Esophagus squamous epithelium (tissue), 4 donors: ENCODE measurements around the gene FIGN.

Experiments used
- POLR2A ChIP-seq, 4 donors: fragments of 450-650 bp; IDR thresholded peaks; one replicate each; pipeline ENCODE4 v1.6.1; 2017; ENCODE audit warnings: antibody characterized with exemption in 4 of 4, mild to moderate bottlenecking in 4 of 4, moderate library complexity in 3 of 4
- TF ChIP-seq, protein P1 (sequence below), 6 experiments: fragments of 450-650 bp in 4 of 6; fragments of 200-600 bp in 2 of 6; sonication (generic) in 2 of 6; IDR thresholded peaks; one replicate each; pipeline ENCODE4 v1.5.1; 2016 to 2019; ENCODE audit warnings: antibody characterized with exemption in 6 of 6, mild to moderate bottlenecking in 4 of 6, moderate library complexity in 4 of 6

DNA sequence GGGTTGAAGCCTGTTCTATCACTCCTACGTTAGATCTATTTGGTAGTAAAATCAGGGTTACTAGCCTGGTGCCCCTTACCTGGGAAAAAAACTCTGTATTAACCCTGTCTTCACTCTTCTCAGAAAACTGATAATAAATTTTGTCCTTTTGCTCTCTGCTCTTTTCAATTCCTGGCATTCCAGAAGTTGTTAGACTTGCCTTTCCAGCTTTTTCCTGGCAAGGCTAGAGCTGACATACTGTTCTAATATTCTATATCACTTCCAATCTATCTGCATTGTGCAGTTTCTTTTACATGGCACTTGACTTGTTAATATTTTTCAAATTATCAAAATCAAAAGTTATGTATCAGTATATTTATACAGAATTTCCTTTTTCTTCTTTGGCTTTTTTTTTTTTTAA lies 162.2 kb downstream of the FIGN start:
- TF ChIP-seq, protein P1, sequence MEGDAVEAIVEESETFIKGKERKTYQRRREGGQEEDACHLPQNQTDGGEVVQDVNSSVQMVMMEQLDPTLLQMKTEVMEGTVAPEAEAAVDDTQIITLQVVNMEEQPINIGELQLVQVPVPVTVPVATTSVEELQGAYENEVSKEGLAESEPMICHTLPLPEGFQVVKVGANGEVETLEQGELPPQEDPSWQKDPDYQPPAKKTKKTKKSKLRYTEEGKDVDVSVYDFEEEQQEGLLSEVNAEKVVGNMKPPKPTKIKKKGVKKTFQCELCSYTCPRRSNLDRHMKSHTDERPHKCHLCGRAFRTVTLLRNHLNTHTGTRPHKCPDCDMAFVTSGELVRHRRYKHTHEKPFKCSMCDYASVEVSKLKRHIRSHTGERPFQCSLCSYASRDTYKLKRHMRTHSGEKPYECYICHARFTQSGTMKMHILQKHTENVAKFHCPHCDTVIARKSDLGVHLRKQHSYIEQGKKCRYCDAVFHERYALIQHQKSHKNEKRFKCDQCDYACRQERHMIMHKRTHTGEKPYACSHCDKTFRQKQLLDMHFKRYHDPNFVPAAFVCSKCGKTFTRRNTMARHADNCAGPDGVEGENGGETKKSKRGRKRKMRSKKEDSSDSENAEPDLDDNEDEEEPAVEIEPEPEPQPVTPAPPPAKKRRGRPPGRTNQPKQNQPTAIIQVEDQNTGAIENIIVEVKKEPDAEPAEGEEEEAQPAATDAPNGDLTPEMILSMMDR (IDR thresholded peaks at IDR 0.05): no peak
- no peak for TF ChIP-seq POLR2A (IDR thresholded peaks at IDR 0.05)
